ENCODE results near the gene STPG2.
"Not testable (repeated sequence)": the region's sequence is repeated elsewhere in the genome, so short reads cannot be mapped to it uniquely, and the experiment has no call there.

The STPG2 gene

GRCh38 chr4:97577004-97577403 is 566.3 kb downstream of the STPG2 start:
- ChIA-PET POLR2A (ENCODE audit: low non-redundant PET) (no interaction called here), CTCF (no interaction called here)
- no peak for TF ChIP-seq CTCF (conservative IDR thresholded peaks at IDR 0.05; ENCODE audit: low read depth)
- H3K27ac ChIP-seq, result no peak overlapping the region
- no peak for DNase-seq (ENCODE audit: low spot score)

- no peak overlapping the region for H3K27ac ChIP-seq
- CTCF ChIA-PET, result no interaction called here
- no peak for DNase-seq (ENCODE audit: low spot score)
These were observed 583.3 kb downstream of the STPG2 start for GRCh38 chr4:97560009-97560408.

GRCh38 chr4:97558204-97558778 is 585.0 kb downstream of the STPG2 start:
- POLR2A ChIA-PET (ENCODE audit: low non-redundant PET), result no interaction called here
- DNase-seq (ENCODE audit: low spot score), result no peak
- no peak for TF ChIP-seq CTCF (conservative IDR thresholded peaks at IDR 0.05; ENCODE audit: low read depth)
- CTCF ChIA-PET, result no interaction called here
- no peak overlapping the region for H3K27ac ChIP-seq

More at GRCh38 chr4:97560009-97560408, 583.3 kb downstream of the STPG2 start:
- POLR2A ChIA-PET (ENCODE audit: low non-redundant PET), result no interaction called here
- no peak for TF ChIP-seq CTCF (conservative IDR thresholded peaks at IDR 0.05; ENCODE audit: low read depth)

GRCh38 chr4:97550637-97551036 is 592.6 kb downstream of the STPG2 start:
- CTCF ChIA-PET; H3K27ac ChIP-seq; DNase-seq (ENCODE audit: low spot score); POLR2A ChIA-PET (ENCODE audit: low non-redundant PET): not testable (repeated sequence)

GRCh38 chr4:97548943-97549583 is 594.2 kb downstream of the STPG2 start:
- CTCF ChIA-PET, result no interaction called here
- DNase-seq (ENCODE audit: low spot score), result no peak
- no peak overlapping the region for H3K27ac ChIP-seq
- no peak for TF ChIP-seq CTCF (conservative IDR thresholded peaks at IDR 0.05; ENCODE audit: low read depth)
- POLR2A ChIA-PET (ENCODE audit: low non-redundant PET), result no interaction called here

GRCh38 chr4:97548186-97548585 is 595.1 kb downstream of the STPG2 start:
- no peak overlapping the region for H3K27ac ChIP-seq
- ChIA-PET POLR2A (ENCODE audit: low non-redundant PET) (no interaction called here), CTCF (interaction anchor here (0.7 kb wide), 1 partner anchor 531 kb away, joined by 6 read pairs; no protein-coding TSS in a partner anchor)
- DNase-seq (ENCODE audit: low spot score), result no peak
- TF ChIP-seq CTCF (conservative IDR thresholded peaks at IDR 0.05; ENCODE audit: low read depth), result no peak

- H3K27ac ChIP-seq, result no peak overlapping the region
- DNase-seq (ENCODE audit: low spot score), result no peak
- ChIA-PET POLR2A (ENCODE audit: low non-redundant PET) (no interaction called here), CTCF (no interaction called here)
- no peak for TF ChIP-seq CTCF (conservative IDR thresholded peaks at IDR 0.05; ENCODE audit: low read depth)
These were observed 611.9 kb downstream of the STPG2 start for GRCh38 chr4:97531351-97531750.

All from RWPE1 (cell line).